Panc1 (cell line): ENCODE results near the gene IRX1. TPM values are rescaled to one million over a fixed set of nuclear protein-coding genes. Genes with fewer than 3 reads are reported as not detected.

Experiments
- ATAC-seq: fragments of 200-7000 bp; cut with Tn5 transposase; 2 replicates; pipeline ENCODE4 v1.9.1; 2020; ENCODE audit warnings: mild to moderate bottlenecking, moderate library complexity
- BruUV-seq: library from RNA; stranded (reverse); fragments of 400-500 nt; replicated peaks from 2 replicates; lab custom pipeline; 2021; lab: Mats Ljungman, UMichigan
- CTCF ChIA-PET: fragments of 300-600 bp; sonication (Branson Sonifier 250); formaldehyde crosslinking; loops from one replicate; lab custom pipeline; 2022; ENCODE audit warnings: antibody characterized with exemption; lab: Charles Lee
- POLR2A ChIA-PET: fragments of 300-600 bp; sonication (Branson Sonifier 250); formaldehyde crosslinking; loops from one replicate; lab custom pipeline; 2022; ENCODE audit warnings: antibody characterized with exemption; lab: Charles Lee
- DNase-seq: peaks from one replicate; pipeline ENCODE4 v3.0.0-alpha.2; 2010; ENCODE audit warnings: low read depth, low spot score
- H3K27ac ChIP-seq: 2 replicates; pipeline ENCODE4 v1.5.1; 2011; ENCODE audit warnings: mild to moderate bottlenecking, low read length, inconsistent platforms
- H3K27me3 ChIP-seq: fragments of 200-500 bp; sonication (Bioruptor generic); 2 replicates; pipeline ENCODE4 v1.6.0; 2014; ENCODE audit warnings: low read length, inconsistent platforms; ENCODE audit not compliant: control insufficient read depth, insufficient read depth
- H3K36me3 ChIP-seq: fragments of 200-500 bp; sonication (Bioruptor generic); 2 replicates; pipeline ENCODE4 v1.5.1; 2014; ENCODE audit warnings: inconsistent platforms, mild to moderate bottlenecking, low read length, moderate library complexity; ENCODE audit not compliant: control insufficient read depth, insufficient read depth
- H3K4me1 ChIP-seq: 2 replicates; pipeline ENCODE4 v1.5.1; 2011; ENCODE audit warnings: inconsistent platforms, mild to moderate bottlenecking, low read length, moderate library complexity; ENCODE audit not compliant: control insufficient read depth, insufficient read depth
- H3K4me3 ChIP-seq, 2 experiments: 2 replicates each; pipeline ENCODE4 v1.5.1; 2011 to 2012; ENCODE audit warnings: low read depth in 2 of 2, low read length in 2 of 2, mild to moderate bottlenecking in 2 of 2, inconsistent platforms in 1 of 2, moderate library complexity in 1 of 2
- H3K9me3 ChIP-seq: fragments of 200-500 bp; sonication (Bioruptor generic); 2 replicates; pipeline ENCODE4 v1.5.1; 2014; ENCODE audit warnings: low read depth, mild to moderate bottlenecking, inconsistent platforms, low read length, moderate library complexity; ENCODE audit not compliant: control insufficient read depth, insufficient read depth
- CTCF ChIP-seq: fragments of 450-650 bp; IDR thresholded peaks from 2 replicates; pipeline ENCODE4 v1.5.1; 2017; ENCODE audit warnings: mild to moderate bottlenecking
- POLR2AphosphoS5 ChIP-seq: IDR thresholded peaks from 2 replicates; pipeline ENCODE4 v1.6.1; 2012; ENCODE audit warnings: mild to moderate bottlenecking, low read depth, low read length, moderate library complexity
- REST ChIP-seq, 2 experiments: IDR thresholded peaks; 2 replicates each; pipeline ENCODE4 v1.6.1; 2011 to 2012; ENCODE audit warnings: low read depth in 2 of 2, control low read depth in 1 of 2, low read length in 1 of 2, mild to moderate bottlenecking in 1 of 2, moderate library complexity in 1 of 2; ENCODE audit not compliant: insufficient read depth in 1 of 2
- SIN3A ChIP-seq: IDR thresholded peaks from 2 replicates; pipeline ENCODE4 v1.6.1; 2012; ENCODE audit warnings: low read depth, mild to moderate bottlenecking, low read length, moderate library complexity, borderline replicate concordance; ENCODE audit not compliant: insufficient read depth
- TCF7L2 ChIP-seq: IDR thresholded peaks from 2 replicates; pipeline ENCODE4 v1.6.1; 2011; ENCODE audit warnings: mild to moderate bottlenecking, low read depth, low read length, inconsistent platforms
- in situ Hi-C: cut with HindIII; loops from 2 replicates; pipeline ENCODE4 v1.10.0; 2016; ENCODE audit warnings: low sequenced_read_pairs, low pct_unique_long_range_greater_than_20kb
- intact Hi-C: fragments of 100-400 bp; cut with micrococcal nuclease; formaldehyde crosslinking; loops from one replicate; pipeline ENCODE4 v1.10.0; 2022; ENCODE audit not compliant: unreplicated experiment
- total RNA-seq: library from RNA; stranded (reverse); gene quantifications from one replicate; pipeline ENCODE4 v1.2.1, GENCODE V29; 2021; ENCODE audit not compliant: unreplicated experiment

IRX1 gene
- total RNA-seq, 1 experiment from 2014 or later: not detected

GRCh38 chr5:3590967-3591900 lies 4.4 kb upstream of the IRX1 start:
- H3K27me3 ChIP-seq: no peaks in the 10 kb centered on the region; the same call in 1 of the 2 replicates
- intact Hi-C loops: no loop called here
- DNase-seq (no peak), ATAC-seq (no peak)
- no peaks in the 10 kb centered on the region for H3K4me1 ChIP-seq
- POLR2A ChIA-PET: no interaction called here
- CTCF ChIA-PET: no interaction called here
- no peak overlapping the region for H3K4me3 ChIP-seq
- H3K27ac ChIP-seq: no peak overlapping the region
- in situ Hi-C loops: no loop called here
- TF ChIP-seq POLR2AphosphoS5: no peak
- no peak for TF ChIP-seq REST (IDR thresholded peaks at IDR 0.05; ENCODE audit: insufficient read depth in 1 of 2, low read depth in 2 of 2, low read length in 1 of 2)
- no peak for TF ChIP-seq TCF7L2
- no peaks in the 10 kb centered on the region for H3K9me3 ChIP-seq
- BruUV-seq: no TSS peak
- H3K36me3 ChIP-seq: no peaks in the 10 kb centered on the region

GRCh38 chr5:3592298-3592697 lies 3.3 kb upstream of the IRX1 start:
- no peaks in the 10 kb centered on the region for H3K36me3 ChIP-seq

More at GRCh38 chr5:3592298-3592697, 3.3 kb upstream of the IRX1 start:
- H3K4me3 ChIP-seq: no peak overlapping the region
- intact Hi-C loops: no loop called here
- in situ Hi-C loops: no loop called here
- ChIA-PET CTCF (no interaction called here), POLR2A (no interaction called here)
- H3K9me3 ChIP-seq: no peaks in the 10 kb centered on the region
- DNase-seq (no peak), ATAC-seq (no peak)
- no peaks in the 10 kb centered on the region; the same call in 1 of the 2 replicates for H3K27me3 ChIP-seq
- no peak for TF ChIP-seq POLR2AphosphoS5
- no peak for TF ChIP-seq TCF7L2
- TF ChIP-seq SIN3A: no peak
- TF ChIP-seq CTCF: no peak
- no peak for TF ChIP-seq REST (IDR thresholded peaks at IDR 0.05; ENCODE audit: insufficient read depth in 1 of 2, low read depth in 2 of 2, low read length in 1 of 2)
- no TSS peak for BruUV-seq
- H3K4me1 ChIP-seq: no peaks in the 10 kb centered on the region
- no peak overlapping the region for H3K27ac ChIP-seq
